ENCODE measurements around the gene GCFC2. TPM values are rescaled to one million over a fixed set of nuclear protein-coding genes. Genes with fewer than 3 reads are reported as not detected.
A peak's percentile ranks its signal among the peaks of the same experiment; 100 is the strongest.

The GCFC2 gene
- total RNA-seq, 1 experiment from 2014 or later: 18.3 TPM

DNA sequence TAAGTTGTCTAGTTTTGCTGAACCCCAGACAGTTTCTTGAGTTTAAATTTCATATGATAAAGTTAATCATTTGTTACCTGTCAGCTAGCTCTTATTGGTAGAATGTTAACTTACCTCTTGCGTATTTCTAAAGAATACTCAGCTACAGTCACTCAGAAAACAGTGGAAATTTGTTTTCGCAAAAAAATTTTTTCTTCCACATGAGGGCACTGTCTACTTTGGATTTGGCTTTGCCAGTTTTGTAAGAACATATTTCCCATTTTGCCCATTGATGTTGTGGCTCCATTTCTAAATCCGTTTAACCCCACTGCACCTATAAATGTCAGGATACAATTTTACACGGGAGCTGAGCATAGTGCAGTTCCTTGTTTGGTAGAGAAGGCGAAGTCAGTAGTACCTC, 19.1 kb upstream of the GCFC2 start:
- H3K27ac Mint-ChIP-seq: no peak overlapping the region
- no CpG with 5 or more reads among the region's 5 CpGs for WGBS (ENCODE audit: extremely low coverage, insufficient read length, low lambda C conversion rate)
- Histone ChIP-seq H3K23ac (ENCODE audit: insufficient read length, low read depth, low read length) (no peak overlapping the region), H3K27ac (ENCODE audit: insufficient read length, low read depth, low read length) (no peak overlapping the region), H2BK120ac (ENCODE audit: low read depth, low read length, poor library complexity, severe bottlenecking) (no peak overlapping the region), H3K4me2 (ENCODE audit: insufficient read depth, insufficient read length, low read length) (no peak overlapping the region), H3K27me3 (ENCODE audit: insufficient read depth, low read length) (no peaks in the 10 kb centered on the region), H4K91ac (ENCODE audit: insufficient read length, low read depth, low read length) (no peak overlapping the region), H2AFZ (ENCODE audit: low read length) (no peak overlapping the region), H4K8ac (replicated peaks; ENCODE audit: insufficient read length, low read depth, low read length) (no peak overlapping the region), H3T11ph (ENCODE audit: low read length) (no peak overlapping the region), H2AK5ac (ENCODE audit: insufficient read length, low read length) (no peak overlapping the region), H3K56ac (ENCODE audit: insufficient read length, low read depth, low read length) (no peak overlapping the region), H2BK20ac (ENCODE audit: low read depth, low read length, poor library complexity, severe bottlenecking) (no peak overlapping the region), H2BK12ac (ENCODE audit: insufficient read length, low read depth, low read length) (no peak overlapping the region), H3K9ac (ENCODE audit: extremely low read depth, insufficient read length, low read length) (no peak overlapping the region), H3K79me1 (ENCODE audit: insufficient read depth, low read depth, low read length, poor library complexity, severe bottlenecking) (no peaks in the 10 kb centered on the region), H3K23me2 (ENCODE audit: insufficient read length, low read depth, low read length, poor library complexity, severe bottlenecking) (no peaks in the 10 kb centered on the region), H2BK5ac (ENCODE audit: insufficient read length, low read length) (no peak overlapping the region), H4K5ac (ENCODE audit: insufficient read length, low read depth, low read length) (no peak overlapping the region), H4K20me1 (ENCODE audit: control insufficient read depth, insufficient read depth, insufficient read length) (no peaks in the 10 kb centered on the region), H3K14ac (ENCODE audit: insufficient read depth, low read length) (no peak overlapping the region), H3K4ac (ENCODE audit: low read depth, low read length) (no peak overlapping the region), H2BK15ac (ENCODE audit: low read depth, low read length) (no peak overlapping the region), H3K18ac (ENCODE audit: insufficient read length, low read depth, low read length) (no peak overlapping the region), H3K9me3 (ENCODE audit: control insufficient read depth, low read depth, low read length) (no peaks in the 10 kb centered on the region), H3K4me1 (ENCODE audit: insufficient read depth, low read length) (no peaks in the 10 kb centered on the region), H3K79me2 (ENCODE audit: insufficient read depth, low read length) (no peaks in the 10 kb centered on the region)
- H3K36me3 Mint-ChIP-seq (ENCODE audit: insufficient read depth in 1 of 3, low read depth in 3 of 3): peaks cover 0 to 4% (median 0%) of the 10 kb centered on the region in 3 experiments; a peak in 1 of 7 replicates
- no peak overlapping the region for H3K4me3 Mint-ChIP-seq
- H3K9me3 Mint-ChIP-seq: no peaks in the 10 kb centered on the region; a peak in 1 of 5 replicates
- TF ChIP-seq, protein P1, sequence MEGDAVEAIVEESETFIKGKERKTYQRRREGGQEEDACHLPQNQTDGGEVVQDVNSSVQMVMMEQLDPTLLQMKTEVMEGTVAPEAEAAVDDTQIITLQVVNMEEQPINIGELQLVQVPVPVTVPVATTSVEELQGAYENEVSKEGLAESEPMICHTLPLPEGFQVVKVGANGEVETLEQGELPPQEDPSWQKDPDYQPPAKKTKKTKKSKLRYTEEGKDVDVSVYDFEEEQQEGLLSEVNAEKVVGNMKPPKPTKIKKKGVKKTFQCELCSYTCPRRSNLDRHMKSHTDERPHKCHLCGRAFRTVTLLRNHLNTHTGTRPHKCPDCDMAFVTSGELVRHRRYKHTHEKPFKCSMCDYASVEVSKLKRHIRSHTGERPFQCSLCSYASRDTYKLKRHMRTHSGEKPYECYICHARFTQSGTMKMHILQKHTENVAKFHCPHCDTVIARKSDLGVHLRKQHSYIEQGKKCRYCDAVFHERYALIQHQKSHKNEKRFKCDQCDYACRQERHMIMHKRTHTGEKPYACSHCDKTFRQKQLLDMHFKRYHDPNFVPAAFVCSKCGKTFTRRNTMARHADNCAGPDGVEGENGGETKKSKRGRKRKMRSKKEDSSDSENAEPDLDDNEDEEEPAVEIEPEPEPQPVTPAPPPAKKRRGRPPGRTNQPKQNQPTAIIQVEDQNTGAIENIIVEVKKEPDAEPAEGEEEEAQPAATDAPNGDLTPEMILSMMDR (conservative IDR thresholded peaks at IDR 0.05): peak; percentile 61
- 0 out of 4 replicates have a peak, but pooled peaks cover 0 to 2% of the 10 kb centered on the region in 2 experiments for H3K4me1 Mint-ChIP-seq
- H3K27me3 Mint-ChIP-seq (ENCODE audit: low read depth): no peaks in the 10 kb centered on the region
- DNase-seq: no peak
